DND-41 (cell line): ENCODE measurements around the gene TUBB2B.

Experiments
- ATAC-seq: fragments of 200-7000 bp; cut with Tn5 transposase; 3 replicates; pipeline ENCODE4 v1.9.1; 2021; ENCODE audit warnings: low read depth; ENCODE audit not compliant: insufficient read depth
- DNase-seq: peaks from one replicate; pipeline ENCODE4 v3.0.0-alpha.2; 2020
- H2AFZ ChIP-seq: 2 replicates; pipeline ENCODE4 v1.6.0; 2012; ENCODE audit warnings: low read depth, low read length
- H3K27ac ChIP-seq: 2 replicates; pipeline ENCODE4 v1.5.1; 2012; ENCODE audit warnings: low read length, inconsistent platforms
- H3K27me3 ChIP-seq: fragments of 200-600 bp; sonication (generic); 2 replicates; pipeline ENCODE4 v1.6.0; 2012; ENCODE audit warnings: low read length, mild to moderate bottlenecking, inconsistent platforms; ENCODE audit not compliant: insufficient read depth, poor library complexity
- H3K36me3 ChIP-seq: 2 replicates; pipeline ENCODE4 v1.5.1; 2012; ENCODE audit warnings: low read length, inconsistent platforms; ENCODE audit not compliant: insufficient read depth
- H3K4me1 ChIP-seq: 2 replicates; pipeline ENCODE4 v1.5.1; 2012; ENCODE audit warnings: mild to moderate bottlenecking, low read length; ENCODE audit not compliant: insufficient read depth
- H3K4me2 ChIP-seq: 2 replicates; pipeline ENCODE4 v1.6.0; 2012; ENCODE audit warnings: mild to moderate bottlenecking, moderate library complexity, low read length, inconsistent platforms; ENCODE audit not compliant: insufficient read depth
- H3K4me3 ChIP-seq, 2 experiments: fragments of 200-600 bp in 1 of 2; shearing (Covaris generic) in 1 of 2; 2 replicates each; pipeline ENCODE4 v1.5.1; 2012 to 2016; ENCODE audit warnings: inconsistent platforms in 2 of 2, low read length in 2 of 2, mild to moderate bottlenecking in 2 of 2, low read depth in 1 of 2, moderate library complexity in 1 of 2
- H3K79me2 ChIP-seq: 2 replicates; pipeline ENCODE4 v1.6.0; 2012; ENCODE audit warnings: low read length, inconsistent platforms; ENCODE audit not compliant: insufficient read depth
- H3K9ac ChIP-seq: 2 replicates; pipeline ENCODE4 v1.6.0; 2012; ENCODE audit warnings: low read depth, mild to moderate bottlenecking, inconsistent platforms, low read length, moderate library complexity
- H3K9me3 ChIP-seq: 2 replicates; pipeline ENCODE4 v1.5.1; 2012; ENCODE audit warnings: low read length, moderate library complexity, mild to moderate bottlenecking, inconsistent platforms; ENCODE audit not compliant: insufficient read depth, severe bottlenecking
- H4K20me1 ChIP-seq: 2 replicates; pipeline ENCODE4 v1.6.0; 2012; ENCODE audit warnings: low read length; ENCODE audit not compliant: insufficient read depth
- EZH2 ChIP-seq: IDR thresholded peaks from 3 replicates; pipeline ENCODE4 v1.6.1; 2012; ENCODE audit warnings: borderline replicate concordance, low read depth, mild to moderate bottlenecking, moderate library complexity, low read length, inconsistent platforms; ENCODE audit not compliant: severe bottlenecking
- TF ChIP-seq, protein P1 (sequence below): IDR thresholded peaks from 2 replicates; pipeline ENCODE4 v1.5.1; 2012; ENCODE audit warnings: borderline replicate concordance, low read length, moderate library complexity, mild to moderate bottlenecking; ENCODE audit not compliant: poor library complexity, severe bottlenecking; ENCODE audit errors: extremely low read depth

TUBB2B gene

GRCh38 chr6:3230900-3231246, 3.4 kb upstream of the TUBB2B start:
- H3K79me2 ChIP-seq: no peaks in the 10 kb centered on the region
- DNase-seq (no peak), ATAC-seq (no peak)
- H3K9me3 ChIP-seq: no peaks in the 10 kb centered on the region
- no peak overlapping the region for H2AFZ ChIP-seq
- H4K20me1 ChIP-seq: no peaks in the 10 kb centered on the region
- no peak overlapping the region for H3K9ac ChIP-seq
- no peak overlapping the region for H3K4me2 ChIP-seq
- no peak overlapping the region for H3K27ac ChIP-seq
- no peak overlapping the region for H3K4me3 ChIP-seq
- no peaks in the 10 kb centered on the region for H3K4me1 ChIP-seq
- peaks cover 10% of the 10 kb centered on the region for H3K27me3 ChIP-seq
- H3K36me3 ChIP-seq: no peaks in the 10 kb centered on the region
- TF ChIP-seq, protein P1, sequence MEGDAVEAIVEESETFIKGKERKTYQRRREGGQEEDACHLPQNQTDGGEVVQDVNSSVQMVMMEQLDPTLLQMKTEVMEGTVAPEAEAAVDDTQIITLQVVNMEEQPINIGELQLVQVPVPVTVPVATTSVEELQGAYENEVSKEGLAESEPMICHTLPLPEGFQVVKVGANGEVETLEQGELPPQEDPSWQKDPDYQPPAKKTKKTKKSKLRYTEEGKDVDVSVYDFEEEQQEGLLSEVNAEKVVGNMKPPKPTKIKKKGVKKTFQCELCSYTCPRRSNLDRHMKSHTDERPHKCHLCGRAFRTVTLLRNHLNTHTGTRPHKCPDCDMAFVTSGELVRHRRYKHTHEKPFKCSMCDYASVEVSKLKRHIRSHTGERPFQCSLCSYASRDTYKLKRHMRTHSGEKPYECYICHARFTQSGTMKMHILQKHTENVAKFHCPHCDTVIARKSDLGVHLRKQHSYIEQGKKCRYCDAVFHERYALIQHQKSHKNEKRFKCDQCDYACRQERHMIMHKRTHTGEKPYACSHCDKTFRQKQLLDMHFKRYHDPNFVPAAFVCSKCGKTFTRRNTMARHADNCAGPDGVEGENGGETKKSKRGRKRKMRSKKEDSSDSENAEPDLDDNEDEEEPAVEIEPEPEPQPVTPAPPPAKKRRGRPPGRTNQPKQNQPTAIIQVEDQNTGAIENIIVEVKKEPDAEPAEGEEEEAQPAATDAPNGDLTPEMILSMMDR: no peak
- no peak for TF ChIP-seq EZH2

DNA sequence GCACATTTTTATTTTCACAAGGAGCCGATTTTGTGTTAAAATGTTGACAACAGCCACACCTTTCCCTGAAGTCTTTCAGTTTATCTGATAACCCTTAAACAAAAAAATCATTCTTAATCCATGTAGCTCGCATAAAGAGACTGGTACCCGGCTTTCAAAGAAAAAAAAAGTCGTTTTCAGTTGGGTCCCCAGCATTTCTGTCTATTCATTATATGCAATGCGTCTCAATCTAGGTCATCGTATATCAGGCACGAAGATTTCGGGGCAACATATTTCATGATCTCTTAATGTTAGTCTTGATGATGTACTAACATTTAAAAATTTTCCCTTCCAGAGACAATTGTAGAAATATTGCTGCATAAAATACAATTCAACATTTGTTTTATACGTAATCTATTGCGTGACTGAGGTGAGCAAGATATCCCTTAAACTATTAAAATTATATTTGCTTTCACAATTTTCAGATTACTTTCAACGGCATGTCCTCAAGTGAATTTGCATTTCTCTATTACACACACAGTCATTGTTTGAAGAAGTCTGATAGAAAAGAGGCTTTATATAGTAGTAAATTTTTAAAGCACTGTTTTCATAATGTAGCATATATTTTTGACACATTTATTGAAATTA, 2.9 kb upstream of the TUBB2B start:
- no peak overlapping the region for H3K27ac ChIP-seq
- H3K4me3 ChIP-seq: no peak overlapping the region
- TF ChIP-seq EZH2: no peak
- TF ChIP-seq, protein P1: no peak
- H3K4me1 ChIP-seq: no peaks in the 10 kb centered on the region
- H3K9ac ChIP-seq: no peak overlapping the region
- no peak overlapping the region for H3K4me2 ChIP-seq
- ATAC-seq (no peak), DNase-seq (no peak)
- no peaks in the 10 kb centered on the region for H3K36me3 ChIP-seq
- no peaks in the 10 kb centered on the region for H4K20me1 ChIP-seq
- peaks cover 10% of the 10 kb centered on the region for H3K27me3 ChIP-seq
- no peaks in the 10 kb centered on the region for H3K9me3 ChIP-seq
- no peaks in the 10 kb centered on the region for H3K79me2 ChIP-seq
- no peak overlapping the region for H2AFZ ChIP-seq

DNA sequence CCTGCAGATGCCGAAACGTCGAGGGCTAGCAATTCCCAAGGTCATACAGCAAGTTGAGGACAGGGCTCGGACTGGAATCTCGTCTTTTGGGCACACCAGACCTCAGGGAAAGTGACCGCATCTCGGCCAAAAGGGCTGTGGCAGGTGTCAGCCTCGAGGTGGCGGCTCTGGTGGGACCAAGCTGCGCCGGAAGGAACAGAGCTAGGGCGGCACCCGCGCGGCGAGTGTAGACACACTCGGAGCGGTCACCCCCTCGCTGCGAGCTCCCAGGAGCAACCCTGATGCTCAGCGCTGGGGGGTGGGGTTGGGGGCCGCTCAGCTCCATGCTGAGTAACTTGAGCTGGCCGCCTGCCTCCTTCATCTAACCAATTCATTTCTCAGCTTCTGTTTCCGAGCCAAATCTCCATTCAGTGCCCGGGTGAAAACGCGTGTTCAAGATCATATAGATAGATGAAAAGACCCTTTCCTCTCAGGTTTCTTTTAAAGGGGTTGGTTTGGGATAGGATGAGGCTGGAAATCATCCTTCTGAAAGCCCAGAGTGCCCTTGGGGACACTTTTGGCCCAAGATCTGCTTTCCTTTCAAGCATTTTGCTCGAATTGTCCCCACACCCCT, 2.2 kb upstream of the TUBB2B start:
- no peaks in the 10 kb centered on the region for H3K4me1 ChIP-seq

More for the DNA sequence above, 2.2 kb upstream of the TUBB2B start:
- Histone ChIP-seq H3K9ac (no peak overlapping the region), H4K20me1 (no peaks in the 10 kb centered on the region), H3K79me2 (no peaks in the 10 kb centered on the region), H3K4me3 (no peak overlapping the region), H3K27ac (no peak overlapping the region), H3K9me3 (no peaks in the 10 kb centered on the region), H3K4me2 (no peak overlapping the region), H3K36me3 (no peaks in the 10 kb centered on the region), H3K27me3 (peaks cover 10% of the 10 kb centered on the region), H2AFZ (no peak overlapping the region)
- DNase-seq (no peak), ATAC-seq (no peak)
- TF ChIP-seq, protein P1: no peak
- no peak for TF ChIP-seq EZH2
